ENCODE measurements around the gene NISCH.

NISCH gene

GRCh38 chr3:52435246-52436101 is 19.9 kb upstream of the NISCH start:
- no peak for DNase-seq

GRCh38 chr3:52436500-52437149 is 18.8 kb upstream of the NISCH start:
- no peak for DNase-seq

GRCh38 chr3:52437326-52438103 is 17.9 kb upstream of the NISCH start:
- DNase-seq = no peak

GRCh38 chr3:52438104-52438376 is 17.4 kb upstream of the NISCH start:
- DNase-seq = no peak

- no peak for DNase-seq
These were observed 16.6 kb upstream of the NISCH start for GRCh38 chr3:52438579-52439425.

- no peak for DNase-seq
These were observed 15.8 kb upstream of the NISCH start for GRCh38 chr3:52439426-52440248.

GRCh38 chr3:52440249-52440551 is 15.2 kb upstream of the NISCH start:
- DNase-seq = no peak

- no peak for DNase-seq
These were observed 14.7 kb upstream of the NISCH start for GRCh38 chr3:52440671-52441070.

GRCh38 chr3:52441091-52441771 is 14.2 kb upstream of the NISCH start:
- no peak for DNase-seq

- no peak for DNase-seq
These were observed 13.6 kb upstream of the NISCH start for GRCh38 chr3:52441772-52442332.

GRCh38 chr3:52442409-52443267 is 12.8 kb upstream of the NISCH start:
- DNase-seq = no peak

- DNase-seq = no peak
These were observed 12.2 kb upstream of the NISCH start for GRCh38 chr3:52443268-52443610.

GRCh38 chr3:52443791-52444687 is 11.4 kb upstream of the NISCH start:
- DNase-seq = no peak

GRCh38 chr3:52444860-52445793 is 10.3 kb upstream of the NISCH start, which contains the start of gene SEMA3G:
Gene SEMA3G (minus strand): TSS chr3:52445103. CDS start chr3:52445027, 76 bp downstream.
- no peak for DNase-seq

GRCh38 chr3:52446042-52446441 is 9.4 kb upstream of the NISCH start:
- no peak for DNase-seq

GRCh38 chr3:52446631-52447511 is 8.5 kb upstream of the NISCH start:
- peak; percentile 19 for DNase-seq
